GM23338 (cell line): ENCODE data around the gene XPO6. TPM values are rescaled to one million over a fixed set of nuclear protein-coding genes. Genes with fewer than 3 reads are reported as not detected.

Experiments used
- ATAC-seq: fragments of 200-7000 bp; cut with Tn5 transposase; 3 replicates; pipeline ENCODE4 v1.9.1; 2020
- DNase-seq: peaks from one replicate; pipeline ENCODE4 v3.0.0-alpha.2; 2015; ENCODE audit warnings: low spot score
- H2AFZ ChIP-seq: fragments of 200-600 bp; sonication (generic); 2 replicates; pipeline ENCODE4 v1.8.0; 2016; ENCODE audit warnings: antibody characterized with exemption, mild to moderate bottlenecking, moderate library complexity
- H3F3A ChIP-seq: fragments of 200-600 bp; sonication (generic); replicated peaks from 2 replicates; pipeline ENCODE4 v1.8.0; 2017; ENCODE audit warnings: antibody characterized with exemption, mixed run types, low read depth
- H3K27ac ChIP-seq: fragments of 200-600 bp; sonication (generic); 2 replicates; pipeline ENCODE4 v1.6.1; 2016; ENCODE audit warnings: low read depth
- H3K27me3 ChIP-seq: fragments of 200-600 bp; sonication (generic); 2 replicates; pipeline ENCODE4 v1.8.0; 2016; ENCODE audit warnings: mild to moderate bottlenecking, mixed run types, moderate library complexity; ENCODE audit not compliant: insufficient read depth
- H3K36me3 ChIP-seq: fragments of 200-600 bp; sonication (generic); 2 replicates; pipeline ENCODE4 v1.8.0; 2016; ENCODE audit warnings: mild to moderate bottlenecking; ENCODE audit not compliant: insufficient read depth
- H3K4me1 ChIP-seq: fragments of 200-600 bp; sonication (generic); 2 replicates; pipeline ENCODE4 v1.8.0; 2016; ENCODE audit warnings: mild to moderate bottlenecking, moderate library complexity; ENCODE audit not compliant: insufficient read depth
- H3K4me2 ChIP-seq: fragments of 200-600 bp; sonication (generic); 2 replicates; pipeline ENCODE4 v1.7.1; 2017; ENCODE audit warnings: mixed run types
- H3K4me3 ChIP-seq: fragments of 200-600 bp; sonication (generic); 2 replicates; pipeline ENCODE4 v1.6.1; 2016; ENCODE audit warnings: mixed run types
- H3K79me2 ChIP-seq: fragments of 200-600 bp; sonication (generic); replicated peaks from 2 replicates; pipeline ENCODE4 v1.8.0; 2017; ENCODE audit warnings: mild to moderate bottlenecking; ENCODE audit not compliant: insufficient read depth
- H3K9me2 ChIP-seq: fragments of 200-600 bp; sonication (generic); 2 replicates; pipeline ENCODE4 v1.8.0; 2017; ENCODE audit not compliant: insufficient read depth
- H4K20me1 ChIP-seq: fragments of 200-600 bp; sonication (generic); replicated peaks from 2 replicates; pipeline ENCODE4 v1.8.0; 2017; ENCODE audit warnings: mild to moderate bottlenecking; ENCODE audit not compliant: insufficient read depth
- H3K27ac Mint-ChIP-seq: 2 replicates; pipeline ENCODE4 v1.8.0; 2020; ENCODE audit warnings: inconsistent platforms, mild to moderate bottlenecking, moderate library complexity, mixed read lengths
- H3K27me3 Mint-ChIP-seq: 3 replicates; pipeline ENCODE4 v1.8.0; 2022; ENCODE audit warnings: low read depth, mild to moderate bottlenecking, moderate library complexity, mixed read lengths, inconsistent platforms; ENCODE audit not compliant: insufficient read depth, poor library complexity
- H3K36me3 Mint-ChIP-seq: 3 replicates; pipeline ENCODE4 v1.8.0; 2021; ENCODE audit warnings: low read depth, mild to moderate bottlenecking, inconsistent platforms, moderate library complexity, mixed read lengths
- H3K4me1 Mint-ChIP-seq: 3 replicates; pipeline ENCODE4 v1.8.0; 2020; ENCODE audit warnings: mild to moderate bottlenecking, inconsistent platforms, mixed read lengths
- H3K4me3 Mint-ChIP-seq: 3 replicates; pipeline ENCODE4 v1.8.0; 2021; ENCODE audit warnings: moderate library complexity, mild to moderate bottlenecking, inconsistent platforms, mixed read lengths
- H3K9me3 Mint-ChIP-seq: 3 replicates; pipeline ENCODE4 v1.8.0; 2020; ENCODE audit warnings: moderate library complexity, mild to moderate bottlenecking, inconsistent platforms, mixed read lengths
- CREB1 ChIP-seq: fragments of 250-450 bp; sonication (Bioruptor Pico); IDR thresholded peaks from 2 replicates; pipeline ENCODE4 v1.5.0; 2020; ENCODE audit warnings: low read depth, mild to moderate bottlenecking, moderate library complexity
- EZH2 ChIP-seq: fragments of 200-600 bp; sonication (generic); IDR thresholded peaks from one replicate; pipeline ENCODE4 v1.8.0; 2017; ENCODE audit warnings: antibody characterized with exemption, mild to moderate bottlenecking, low read depth; ENCODE audit not compliant: unreplicated experiment
- EZH2phosphoT487 ChIP-seq: fragments of 200-600 bp; sonication (generic); IDR thresholded peaks from one replicate; pipeline ENCODE4 v1.8.1; 2018; ENCODE audit warnings: antibody characterized with exemption; ENCODE audit not compliant: unreplicated experiment
- JUNB ChIP-seq: IDR thresholded peaks from one replicate; pipeline ENCODE4 v1.6.1; 2016; ENCODE audit warnings: antibody characterized with exemption; ENCODE audit not compliant: unreplicated experiment
- NANOG ChIP-seq: IDR thresholded peaks from 2 replicates; pipeline ENCODE4 v1.6.1; 2016; ENCODE audit warnings: antibody characterized with exemption, borderline replicate concordance
- STAT1 ChIP-seq: IDR thresholded peaks from one replicate; pipeline ENCODE4 v1.6.1; 2016; ENCODE audit warnings: antibody characterized with exemption; ENCODE audit not compliant: unreplicated experiment
- ZNF114 ChIP-seq: fragments of 250-450 bp; sonication (Bioruptor Pico); IDR thresholded peaks from 2 replicates; pipeline ENCODE4 v1.5.0; 2020; ENCODE audit warnings: mild to moderate bottlenecking, moderate library complexity
- ZNF331 ChIP-seq: fragments of 250-450 bp; sonication (Bioruptor Pico); IDR thresholded peaks from 2 replicates; pipeline ENCODE4 v1.5.0; 2020; ENCODE audit warnings: low read depth, mild to moderate bottlenecking, moderate library complexity
- polyA plus RNA-seq: library from polyadenylated mRNA; unstranded; fragments of >200 nt; fragmentation: Nextera tagmentation; extraction: Ambion mirVana; gene quantifications from 2 replicates; pipeline ENCODE4 v1.2.1, GENCODE V29; 2016
- total RNA-seq: library from RNA; depleted of rRNA; stranded (reverse); fragments of >200 nt; shearing (Covaris generic); gene quantifications from 2 replicates; pipeline ENCODE4 v1.2.3, GENCODE V29; 2014
- TF ChIP-seq, protein P1 (sequence below): IDR thresholded peaks from 2 replicates; pipeline ENCODE4 v1.6.1; 2016; ENCODE audit warnings: antibody characterized with exemption
- TF ChIP-seq, protein P2 (sequence below): fragments of 250-450 bp; sonication (Bioruptor Pico); IDR thresholded peaks from 2 replicates; pipeline ENCODE4 v1.5.0; 2020; ENCODE audit warnings: mild to moderate bottlenecking, moderate library complexity
- TF ChIP-seq, protein P3 (sequence below), 2 experiments: fragments of 200-600 bp in 1 of 2; sonication (generic) in 1 of 2; conservative IDR thresholded peaks; 2 replicates each; pipeline versions ENCODE4 v1.5.1 to v1.6.1; 2016 to 2017; ENCODE audit warnings: antibody characterized with exemption in 2 of 2, low read depth in 2 of 2, mild to moderate bottlenecking in 2 of 2, moderate library complexity in 1 of 2

The XPO6 gene
- total and polyA plus RNA-seq, 2 experiments from 2014 or later, result 83.9 to 178 TPM

DNA sequence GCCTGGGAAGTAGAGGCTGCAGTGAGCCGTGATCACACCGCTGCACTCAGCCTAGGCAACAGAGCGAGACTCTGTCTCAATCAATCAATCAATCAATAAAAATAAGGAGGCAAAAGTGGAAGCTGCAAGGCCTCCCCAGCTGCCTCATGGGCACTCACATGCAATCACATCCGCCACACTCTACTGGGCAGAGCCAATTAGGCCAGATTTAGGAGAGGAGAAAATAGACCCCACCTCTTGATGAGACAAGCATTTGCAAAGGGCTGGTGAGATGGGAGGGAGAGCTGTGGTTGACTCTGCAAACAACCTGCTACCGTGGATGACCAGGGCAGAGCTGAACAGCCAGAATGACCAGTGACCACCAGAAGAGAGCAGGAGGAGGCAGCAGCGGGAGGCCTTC, 133.5 kb downstream of the XPO6 start:
- Histone ChIP-seq H3K4me2 (no peak overlapping the region), H3K9me2 (no peaks in the 10 kb centered on the region), H3K27ac (no peak overlapping the region), H3K4me3 (no peak overlapping the region), H3K36me3 (no peaks in the 10 kb centered on the region), H3F3A (no peaks in the 10 kb centered on the region), H3K27me3 (no peaks in the 10 kb centered on the region), H4K20me1 (no peaks in the 10 kb centered on the region), H3K4me1 (no peaks in the 10 kb centered on the region), H2AFZ (no peak overlapping the region), H3K79me2 (no peaks in the 10 kb centered on the region)
- ATAC-seq, result no peak
- Mint-ChIP-seq H3K36me3 (no peaks in the 10 kb centered on the region; the same call in 2 of the 3 replicates), H3K9me3 (no peaks in the 10 kb centered on the region), H3K27ac (no peak overlapping the region), H3K27me3 (peaks cover 21% of the 10 kb centered on the region), H3K4me1 (no peaks in the 10 kb centered on the region), H3K4me3 (no peak overlapping the region)
- TF ChIP-seq, protein P1, sequence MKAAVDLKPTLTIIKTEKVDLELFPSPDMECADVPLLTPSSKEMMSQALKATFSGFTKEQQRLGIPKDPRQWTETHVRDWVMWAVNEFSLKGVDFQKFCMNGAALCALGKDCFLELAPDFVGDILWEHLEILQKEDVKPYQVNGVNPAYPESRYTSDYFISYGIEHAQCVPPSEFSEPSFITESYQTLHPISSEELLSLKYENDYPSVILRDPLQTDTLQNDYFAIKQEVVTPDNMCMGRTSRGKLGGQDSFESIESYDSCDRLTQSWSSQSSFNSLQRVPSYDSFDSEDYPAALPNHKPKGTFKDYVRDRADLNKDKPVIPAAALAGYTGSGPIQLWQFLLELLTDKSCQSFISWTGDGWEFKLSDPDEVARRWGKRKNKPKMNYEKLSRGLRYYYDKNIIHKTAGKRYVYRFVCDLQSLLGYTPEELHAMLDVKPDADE, result no peak
- TF ChIP-seq STAT1 (no peak), JUNB (no peak), NANOG (no peak), EZH2phosphoT487 (no peak), EZH2 (no peak)
- DNase-seq, result no peak

DNA sequence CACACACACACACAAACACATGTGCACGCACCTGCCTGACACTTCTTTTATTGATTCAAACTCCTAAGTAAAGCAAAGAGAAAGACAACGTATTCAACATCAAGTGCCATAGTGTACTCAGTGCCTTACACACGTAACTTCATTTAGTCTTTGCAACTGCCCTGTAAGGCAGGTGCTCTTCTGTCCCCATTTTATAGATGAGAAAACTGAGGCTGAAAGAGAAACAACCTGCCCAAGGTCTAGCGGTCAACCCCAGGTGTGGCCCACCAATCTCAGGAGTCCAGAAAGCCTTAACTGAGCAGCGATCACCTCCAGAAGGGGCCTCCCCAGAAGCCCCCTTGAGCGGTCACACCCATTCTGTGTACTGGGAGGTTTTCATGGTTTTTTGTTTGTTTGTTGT, 137.9 kb downstream of the XPO6 start:
- no peak overlapping the region for H3K4me3 Mint-ChIP-seq
- no peak for DNase-seq
- TF ChIP-seq EZH2phosphoT487 (no peak), ZNF114 (no peak), NANOG (no peak), ZNF331 (no peak), STAT1 (no peak), EZH2 (no peak), CREB1 (no peak), JUNB (no peak)
- TF ChIP-seq, protein P2, sequence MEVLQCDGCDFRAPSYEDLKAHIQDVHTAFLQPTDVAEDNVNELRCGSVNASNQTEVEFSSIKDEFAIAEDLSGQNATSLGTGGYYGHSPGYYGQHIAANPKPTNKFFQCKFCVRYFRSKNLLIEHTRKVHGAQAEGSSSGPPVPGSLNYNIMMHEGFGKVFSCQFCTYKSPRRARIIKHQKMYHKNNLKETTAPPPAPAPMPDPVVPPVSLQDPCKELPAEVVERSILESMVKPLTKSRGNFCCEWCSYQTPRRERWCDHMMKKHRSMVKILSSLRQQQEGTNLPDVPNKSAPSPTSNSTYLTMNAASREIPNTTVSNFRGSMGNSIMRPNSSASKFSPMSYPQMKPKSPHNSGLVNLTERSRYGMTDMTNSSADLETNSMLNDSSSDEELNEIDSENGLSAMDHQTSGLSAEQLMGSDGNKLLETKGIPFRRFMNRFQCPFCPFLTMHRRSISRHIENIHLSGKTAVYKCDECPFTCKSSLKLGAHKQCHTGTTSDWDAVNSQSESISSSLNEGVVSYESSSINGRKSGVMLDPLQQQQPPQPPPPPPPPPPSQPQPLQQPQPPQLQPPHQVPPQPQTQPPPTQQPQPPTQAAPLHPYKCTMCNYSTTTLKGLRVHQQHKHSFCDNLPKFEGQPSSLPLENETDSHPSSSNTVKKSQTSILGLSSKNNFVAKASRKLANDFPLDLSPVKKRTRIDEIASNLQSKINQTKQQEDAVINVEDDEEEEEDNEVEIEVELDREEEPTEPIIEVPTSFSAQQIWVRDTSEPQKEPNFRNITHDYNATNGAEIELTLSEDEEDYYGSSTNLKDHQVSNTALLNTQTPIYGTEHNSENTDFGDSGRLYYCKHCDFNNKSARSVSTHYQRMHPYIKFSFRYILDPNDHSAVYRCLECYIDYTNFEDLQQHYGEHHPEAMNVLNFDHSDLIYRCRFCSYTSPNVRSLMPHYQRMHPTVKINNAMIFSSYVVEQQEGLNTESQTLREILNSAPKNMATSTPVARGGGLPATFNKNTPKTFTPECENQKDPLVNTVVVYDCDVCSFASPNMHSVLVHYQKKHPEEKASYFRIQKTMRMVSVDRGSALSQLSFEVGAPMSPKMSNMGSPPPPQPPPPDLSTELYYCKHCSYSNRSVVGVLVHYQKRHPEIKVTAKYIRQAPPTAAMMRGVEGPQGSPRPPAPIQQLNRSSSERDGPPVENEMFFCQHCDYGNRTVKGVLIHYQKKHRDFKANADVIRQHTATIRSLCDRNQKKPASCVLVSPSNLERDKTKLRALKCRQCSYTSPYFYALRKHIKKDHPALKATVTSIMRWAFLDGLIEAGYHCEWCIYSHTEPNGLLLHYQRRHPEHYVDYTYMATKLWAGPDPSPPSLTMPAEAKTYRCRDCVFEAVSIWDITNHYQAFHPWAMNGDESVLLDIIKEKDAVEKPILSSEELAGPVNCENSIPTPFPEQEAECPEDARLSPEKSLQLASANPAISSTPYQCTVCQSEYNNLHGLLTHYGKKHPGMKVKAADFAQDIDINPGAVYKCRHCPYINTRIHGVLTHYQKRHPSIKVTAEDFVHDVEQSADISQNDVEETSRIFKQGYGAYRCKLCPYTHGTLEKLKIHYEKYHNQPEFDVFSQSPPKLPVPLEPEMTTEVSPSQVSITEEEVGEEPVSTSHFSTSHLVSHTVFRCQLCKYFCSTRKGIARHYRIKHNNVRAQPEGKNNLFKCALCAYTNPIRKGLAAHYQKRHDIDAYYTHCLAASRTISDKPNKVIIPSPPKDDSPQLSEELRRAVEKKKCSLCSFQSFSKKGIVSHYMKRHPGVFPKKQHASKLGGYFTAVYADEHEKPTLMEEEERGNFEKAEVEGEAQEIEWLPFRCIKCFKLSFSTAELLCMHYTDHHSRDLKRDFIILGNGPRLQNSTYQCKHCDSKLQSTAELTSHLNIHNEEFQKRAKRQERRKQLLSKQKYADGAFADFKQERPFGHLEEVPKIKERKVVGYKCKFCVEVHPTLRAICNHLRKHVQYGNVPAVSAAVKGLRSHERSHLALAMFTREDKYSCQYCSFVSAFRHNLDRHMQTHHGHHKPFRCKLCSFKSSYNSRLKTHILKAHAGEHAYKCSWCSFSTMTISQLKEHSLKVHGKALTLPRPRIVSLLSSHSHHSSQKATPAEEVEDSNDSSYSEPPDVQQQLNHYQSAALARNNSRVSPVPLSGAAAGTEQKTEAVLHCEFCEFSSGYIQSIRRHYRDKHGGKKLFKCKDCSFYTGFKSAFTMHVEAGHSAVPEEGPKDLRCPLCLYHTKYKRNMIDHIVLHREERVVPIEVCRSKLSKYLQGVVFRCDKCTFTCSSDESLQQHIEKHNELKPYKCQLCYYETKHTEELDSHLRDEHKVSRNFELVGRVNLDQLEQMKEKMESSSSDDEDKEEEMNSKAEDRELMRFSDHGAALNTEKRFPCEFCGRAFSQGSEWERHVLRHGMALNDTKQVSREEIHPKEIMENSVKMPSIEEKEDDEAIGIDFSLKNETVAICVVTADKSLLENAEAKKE (CRISPR knock-in tag), result no peak
- TF ChIP-seq, protein P3, sequence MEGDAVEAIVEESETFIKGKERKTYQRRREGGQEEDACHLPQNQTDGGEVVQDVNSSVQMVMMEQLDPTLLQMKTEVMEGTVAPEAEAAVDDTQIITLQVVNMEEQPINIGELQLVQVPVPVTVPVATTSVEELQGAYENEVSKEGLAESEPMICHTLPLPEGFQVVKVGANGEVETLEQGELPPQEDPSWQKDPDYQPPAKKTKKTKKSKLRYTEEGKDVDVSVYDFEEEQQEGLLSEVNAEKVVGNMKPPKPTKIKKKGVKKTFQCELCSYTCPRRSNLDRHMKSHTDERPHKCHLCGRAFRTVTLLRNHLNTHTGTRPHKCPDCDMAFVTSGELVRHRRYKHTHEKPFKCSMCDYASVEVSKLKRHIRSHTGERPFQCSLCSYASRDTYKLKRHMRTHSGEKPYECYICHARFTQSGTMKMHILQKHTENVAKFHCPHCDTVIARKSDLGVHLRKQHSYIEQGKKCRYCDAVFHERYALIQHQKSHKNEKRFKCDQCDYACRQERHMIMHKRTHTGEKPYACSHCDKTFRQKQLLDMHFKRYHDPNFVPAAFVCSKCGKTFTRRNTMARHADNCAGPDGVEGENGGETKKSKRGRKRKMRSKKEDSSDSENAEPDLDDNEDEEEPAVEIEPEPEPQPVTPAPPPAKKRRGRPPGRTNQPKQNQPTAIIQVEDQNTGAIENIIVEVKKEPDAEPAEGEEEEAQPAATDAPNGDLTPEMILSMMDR (conservative IDR thresholded peaks at IDR 0.05; ENCODE audit: low read depth in 2 of 2), result no peak
- TF ChIP-seq, protein P1, result no peak

More for the DNA sequence above, 137.9 kb downstream of the XPO6 start:
- H3K4me3 ChIP-seq, result no peak overlapping the region
- Mint-ChIP-seq H3K9me3 (no peaks in the 10 kb centered on the region), H3K4me1 (no peaks in the 10 kb centered on the region), H3K27me3 (peaks cover 19% of the 10 kb centered on the region), H3K27ac (no peak overlapping the region), H3K36me3 (no peaks in the 10 kb centered on the region; the same call in 2 of the 3 replicates)
- H3K4me1 ChIP-seq, result no peaks in the 10 kb centered on the region
- no peaks in the 10 kb centered on the region for H3F3A ChIP-seq
- H3K36me3 ChIP-seq, result no peaks in the 10 kb centered on the region
- no peak overlapping the region for H2AFZ ChIP-seq
- H4K20me1 ChIP-seq, result no peaks in the 10 kb centered on the region
- no peaks in the 10 kb centered on the region for H3K9me2 ChIP-seq
- no peaks in the 10 kb centered on the region for H3K79me2 ChIP-seq
- H3K4me2 ChIP-seq, result no peak overlapping the region
- ATAC-seq, result no peak
- no peaks in the 10 kb centered on the region for H3K27me3 ChIP-seq
- H3K27ac ChIP-seq, result no peak overlapping the region
